OCI-LY1 (cell line): Measurements from ENCODE around the gene HPS3.

ENCODE experiments used
- H2AFZ ChIP-seq: fragments of 200-600 bp; sonication (generic), shearing (Covaris generic); 2 replicates; pipeline ENCODE4 v1.6.0; 2014; ENCODE audit warnings: antibody characterized with exemption, mild to moderate bottlenecking, low read length
- H3F3A ChIP-seq: fragments of 200-600 bp; sonication (generic), shearing (Covaris generic); 2 replicates; pipeline ENCODE4 v1.6.0; 2014; ENCODE audit warnings: mild to moderate bottlenecking, antibody characterized with exemption, low read length, moderate library complexity; ENCODE audit not compliant: insufficient read depth
- H3K27ac ChIP-seq: fragments of 200-600 bp; sonication (generic); 2 replicates; pipeline ENCODE4 v1.5.1; 2014; ENCODE audit warnings: low read length, mixed run types, mild to moderate bottlenecking, low read depth; ENCODE audit not compliant: poor library complexity, severe bottlenecking
- H3K27me3 ChIP-seq: fragments of 200-600 bp; sonication (generic); 2 replicates; pipeline ENCODE4 v1.6.0; 2014; ENCODE audit warnings: antibody characterized with exemption, mild to moderate bottlenecking, low read length, moderate library complexity; ENCODE audit not compliant: insufficient read depth
- H3K36me3 ChIP-seq: fragments of 200-600 bp; sonication (generic); 2 replicates; pipeline ENCODE4 v1.6.1; 2014; ENCODE audit warnings: mild to moderate bottlenecking, antibody characterized with exemption, low read length, moderate library complexity, mixed read lengths; ENCODE audit not compliant: insufficient read depth
- H3K4me1 ChIP-seq: fragments of 200-600 bp; sonication (generic); 2 replicates; pipeline ENCODE4 v1.5.1; 2014; ENCODE audit warnings: mild to moderate bottlenecking, low read length, moderate library complexity; ENCODE audit not compliant: insufficient read depth, severe bottlenecking
- H3K4me2 ChIP-seq: fragments of 200-600 bp; sonication (generic), shearing (Covaris generic); 2 replicates; pipeline ENCODE4 v1.6.1; 2014; ENCODE audit warnings: low read length
- H3K4me3 ChIP-seq: fragments of 200-600 bp; sonication (generic); 2 replicates; pipeline ENCODE4 v1.5.1; 2014; ENCODE audit warnings: low read length, low read depth, mild to moderate bottlenecking, mixed read lengths; ENCODE audit not compliant: poor library complexity, severe bottlenecking
- H3K79me2 ChIP-seq: fragments of 200-600 bp; shearing (Covaris generic); 2 replicates; pipeline ENCODE4 v1.6.1; 2016; ENCODE audit warnings: mixed run types, low read length, mixed read lengths; ENCODE audit not compliant: insufficient read depth
- H3K9ac ChIP-seq: fragments of 200-600 bp; sonication (generic), shearing (Covaris generic); 2 replicates; pipeline ENCODE4 v1.6.1; 2014; ENCODE audit warnings: mild to moderate bottlenecking, low read length, mixed read lengths
- H3K9me2 ChIP-seq: fragments of 200-600 bp; sonication (generic), shearing (Covaris generic); 2 replicates; pipeline ENCODE4 v1.6.1; 2014; ENCODE audit warnings: low read depth, mild to moderate bottlenecking, low read length, mixed read lengths
- H3K9me3 ChIP-seq: fragments of 200-600 bp; shearing (Covaris generic); 2 replicates; pipeline ENCODE4 v1.6.1; 2014; ENCODE audit warnings: low read length, mixed read lengths
- H4K20me1 ChIP-seq: fragments of 200-600 bp; sonication (generic), shearing (Covaris generic); 2 replicates; pipeline ENCODE4 v1.6.0; 2016; ENCODE audit warnings: mild to moderate bottlenecking, low read length; ENCODE audit not compliant: insufficient read depth
- EZH2 ChIP-seq: fragments of 200-600 bp; sonication (generic), shearing (Covaris generic); IDR thresholded peaks from 2 replicates; pipeline ENCODE4 v1.8.0; 2017; ENCODE audit warnings: borderline replicate concordance, mixed run types, mild to moderate bottlenecking, antibody characterized with exemption, low read length, moderate library complexity, mixed read lengths
- TF ChIP-seq, protein P1 (sequence below): fragments of 200-600 bp; sonication (generic), shearing (Covaris generic); IDR thresholded peaks from 2 replicates; pipeline ENCODE4 v1.5.1; 2017; ENCODE audit warnings: mild to moderate bottlenecking, antibody characterized with exemption, low read length, moderate library complexity, mixed read lengths

HPS3 gene

DNA sequence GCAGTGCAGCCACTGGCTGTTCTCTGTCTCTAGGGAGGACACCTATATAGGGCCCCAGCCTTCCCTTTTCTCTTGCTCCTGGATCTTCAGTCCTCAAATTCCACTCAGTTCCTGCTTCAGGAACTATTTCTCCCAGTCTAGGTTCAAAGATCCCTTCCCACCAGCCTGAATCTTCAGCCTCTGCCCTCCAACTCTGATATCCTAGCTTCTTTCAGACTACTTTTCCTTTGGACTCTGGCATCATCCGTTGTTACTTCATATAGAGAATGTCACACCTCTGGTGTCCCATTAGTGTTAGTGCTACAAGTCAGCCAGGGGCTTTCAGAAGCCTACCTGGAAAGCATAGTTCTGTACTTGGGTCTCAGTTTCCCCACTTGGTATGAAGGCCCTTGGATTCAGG is 10.0 kb upstream of the HPS3 start:
- TF ChIP-seq, protein P1, sequence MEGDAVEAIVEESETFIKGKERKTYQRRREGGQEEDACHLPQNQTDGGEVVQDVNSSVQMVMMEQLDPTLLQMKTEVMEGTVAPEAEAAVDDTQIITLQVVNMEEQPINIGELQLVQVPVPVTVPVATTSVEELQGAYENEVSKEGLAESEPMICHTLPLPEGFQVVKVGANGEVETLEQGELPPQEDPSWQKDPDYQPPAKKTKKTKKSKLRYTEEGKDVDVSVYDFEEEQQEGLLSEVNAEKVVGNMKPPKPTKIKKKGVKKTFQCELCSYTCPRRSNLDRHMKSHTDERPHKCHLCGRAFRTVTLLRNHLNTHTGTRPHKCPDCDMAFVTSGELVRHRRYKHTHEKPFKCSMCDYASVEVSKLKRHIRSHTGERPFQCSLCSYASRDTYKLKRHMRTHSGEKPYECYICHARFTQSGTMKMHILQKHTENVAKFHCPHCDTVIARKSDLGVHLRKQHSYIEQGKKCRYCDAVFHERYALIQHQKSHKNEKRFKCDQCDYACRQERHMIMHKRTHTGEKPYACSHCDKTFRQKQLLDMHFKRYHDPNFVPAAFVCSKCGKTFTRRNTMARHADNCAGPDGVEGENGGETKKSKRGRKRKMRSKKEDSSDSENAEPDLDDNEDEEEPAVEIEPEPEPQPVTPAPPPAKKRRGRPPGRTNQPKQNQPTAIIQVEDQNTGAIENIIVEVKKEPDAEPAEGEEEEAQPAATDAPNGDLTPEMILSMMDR: no peak
- TF ChIP-seq EZH2: no peak
- Histone ChIP-seq H3K4me2 (no peak overlapping the region), H3K4me3 (no peak overlapping the region), H3F3A (no peaks in the 10 kb centered on the region), H3K9ac (no peak overlapping the region), H3K27me3 (no peaks in the 10 kb centered on the region), H3K9me2 (no peaks in the 10 kb centered on the region), H4K20me1 (no peaks in the 10 kb centered on the region), H2AFZ (no peak overlapping the region), H3K79me2 (no peaks in the 10 kb centered on the region), H3K36me3 (no peaks in the 10 kb centered on the region), H3K27ac (no peak overlapping the region), H3K4me1 (peaks cover 3% of the 10 kb centered on the region), H3K9me3 (no peaks in the 10 kb centered on the region)

DNA sequence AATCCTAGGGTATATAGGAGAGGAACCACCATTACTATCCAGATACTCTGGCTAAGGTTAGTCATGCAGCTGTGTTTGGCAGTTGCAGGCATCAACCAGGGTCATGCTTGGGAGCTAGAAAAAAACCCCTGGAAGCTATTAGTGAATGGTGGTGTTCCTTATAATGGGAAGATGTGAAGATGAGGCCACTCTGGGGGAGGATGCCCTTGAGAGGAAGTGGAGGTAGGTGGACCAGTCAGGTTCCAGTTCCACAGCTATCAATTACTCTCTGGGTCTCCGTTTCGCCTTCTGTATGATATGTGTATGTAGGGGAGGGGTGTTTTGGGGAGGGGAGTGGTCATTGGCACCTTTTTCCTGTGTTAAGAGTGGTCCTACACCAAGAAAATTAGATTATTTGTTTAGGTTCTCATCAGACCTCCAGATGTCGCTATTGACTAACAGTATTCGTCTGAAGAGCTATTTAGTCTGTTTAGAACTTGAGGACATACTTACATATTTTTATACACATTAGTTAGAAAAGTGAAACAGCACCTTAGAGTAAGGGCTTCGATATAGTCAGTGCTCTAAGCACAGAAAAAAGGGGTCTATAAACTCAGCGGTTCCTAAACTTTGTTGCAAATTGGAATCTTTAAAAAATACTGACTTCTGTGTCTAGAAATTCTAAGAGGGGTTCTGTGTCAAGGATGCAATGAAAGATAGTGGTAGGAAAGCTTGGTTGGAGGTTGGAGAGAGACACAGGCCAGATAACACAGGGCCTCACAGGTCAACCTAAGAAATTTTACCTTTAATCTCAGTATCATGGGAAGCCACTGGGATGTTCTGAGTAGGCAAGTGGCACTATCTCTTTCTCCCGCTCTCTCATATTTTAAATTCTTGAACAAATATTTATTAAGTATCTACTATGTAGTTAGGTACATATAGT is 9.1 kb upstream of the HPS3 start:
- Histone ChIP-seq H3K4me2 (no peak overlapping the region), H3K4me3 (no peak overlapping the region), H2AFZ (no peak overlapping the region), H3F3A (no peaks in the 10 kb centered on the region), H3K9me3 (no peaks in the 10 kb centered on the region), H3K4me1 (peaks cover 3% of the 10 kb centered on the region), H3K27ac (no peak overlapping the region), H3K9ac (no peak overlapping the region), H3K79me2 (no peaks in the 10 kb centered on the region), H3K36me3 (no peaks in the 10 kb centered on the region), H4K20me1 (no peaks in the 10 kb centered on the region), H3K9me2 (no peaks in the 10 kb centered on the region), H3K27me3 (no peaks in the 10 kb centered on the region)
- no peak for TF ChIP-seq EZH2
- TF ChIP-seq, protein P1: peak; percentile 90

- H3K27me3 ChIP-seq: no peaks in the 10 kb centered on the region
- H3K9ac ChIP-seq: no peak overlapping the region
- H3K79me2 ChIP-seq: no peaks in the 10 kb centered on the region
- H4K20me1 ChIP-seq: no peaks in the 10 kb centered on the region
- no peaks in the 10 kb centered on the region for H3K9me3 ChIP-seq
- H3K4me1 ChIP-seq: peaks cover 3% of the 10 kb centered on the region
- H2AFZ ChIP-seq: no peak overlapping the region
- no peaks in the 10 kb centered on the region for H3K9me2 ChIP-seq
- TF ChIP-seq, protein P1: no peak
- TF ChIP-seq EZH2: no peak
- no peak overlapping the region for H3K4me2 ChIP-seq
- H3F3A ChIP-seq: no peaks in the 10 kb centered on the region
- H3K4me3 ChIP-seq: no peak overlapping the region
- H3K36me3 ChIP-seq: no peaks in the 10 kb centered on the region
- H3K27ac ChIP-seq: no peak overlapping the region
Measured at GRCh38 chr3:149122721-149123578, 6.5 kb upstream of the HPS3 start.
